ENCODE measurements around the gene CCDC106.
A peak's percentile ranks its signal among the peaks of the same experiment; 100 is the strongest.

The CCDC106 gene

GRCh38 chr19:55667511-55667910 is 19.5 kb downstream of the CCDC106 start:
- DNase-seq (ENCODE audit: low spot score) = no peak
- CTCF ChIA-PET = interaction anchor here (1.5 kb wide), 1 partner anchor 11 kb away, joined by 3 read pairs; no protein-coding TSS in a partner anchor
- POLR2A ChIA-PET (ENCODE audit: low non-redundant PET) = interaction anchor here (0.7 kb wide), 1 partner anchor 214 kb away, joined by 3 read pairs; no protein-coding TSS in a partner anchor
- TF ChIP-seq, protein P1, sequence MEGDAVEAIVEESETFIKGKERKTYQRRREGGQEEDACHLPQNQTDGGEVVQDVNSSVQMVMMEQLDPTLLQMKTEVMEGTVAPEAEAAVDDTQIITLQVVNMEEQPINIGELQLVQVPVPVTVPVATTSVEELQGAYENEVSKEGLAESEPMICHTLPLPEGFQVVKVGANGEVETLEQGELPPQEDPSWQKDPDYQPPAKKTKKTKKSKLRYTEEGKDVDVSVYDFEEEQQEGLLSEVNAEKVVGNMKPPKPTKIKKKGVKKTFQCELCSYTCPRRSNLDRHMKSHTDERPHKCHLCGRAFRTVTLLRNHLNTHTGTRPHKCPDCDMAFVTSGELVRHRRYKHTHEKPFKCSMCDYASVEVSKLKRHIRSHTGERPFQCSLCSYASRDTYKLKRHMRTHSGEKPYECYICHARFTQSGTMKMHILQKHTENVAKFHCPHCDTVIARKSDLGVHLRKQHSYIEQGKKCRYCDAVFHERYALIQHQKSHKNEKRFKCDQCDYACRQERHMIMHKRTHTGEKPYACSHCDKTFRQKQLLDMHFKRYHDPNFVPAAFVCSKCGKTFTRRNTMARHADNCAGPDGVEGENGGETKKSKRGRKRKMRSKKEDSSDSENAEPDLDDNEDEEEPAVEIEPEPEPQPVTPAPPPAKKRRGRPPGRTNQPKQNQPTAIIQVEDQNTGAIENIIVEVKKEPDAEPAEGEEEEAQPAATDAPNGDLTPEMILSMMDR (conservative IDR thresholded peaks at IDR 0.05; ENCODE audit: low read depth) = no peak
- H3K27ac ChIP-seq = peak overlapping the region; percentile 13

DNA sequence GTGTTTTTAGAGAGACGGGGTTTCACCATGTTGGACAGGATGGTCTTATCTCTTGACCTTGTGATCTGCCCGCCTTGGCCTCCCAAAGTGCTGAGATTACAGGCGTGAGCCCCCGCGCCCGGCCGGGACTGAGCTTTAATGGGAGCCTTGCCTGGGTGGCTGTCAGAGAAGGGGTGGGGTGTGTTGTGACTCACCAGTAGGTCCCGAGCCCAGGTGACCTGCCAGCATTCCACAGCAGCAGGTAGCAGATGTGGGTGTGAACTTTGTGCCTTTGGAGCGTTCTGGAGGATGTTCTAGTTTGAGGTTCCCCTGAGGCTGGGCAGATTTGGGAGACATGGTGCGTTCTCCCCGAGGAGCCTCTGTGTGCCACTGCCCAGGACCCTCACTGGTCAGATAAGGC is 19.9 kb downstream of the CCDC106 start:
- peak overlapping the region; percentile 13; the same call in 1 of the 2 replicates for H3K27ac ChIP-seq
- POLR2A ChIA-PET (ENCODE audit: low non-redundant PET) = interaction anchor here (0.7 kb wide), 1 partner anchor 214 kb away, joined by 3 read pairs; no protein-coding TSS in a partner anchor
- TF ChIP-seq, protein P1 (conservative IDR thresholded peaks at IDR 0.05; ENCODE audit: low read depth) = no peak
- CTCF ChIA-PET = interaction anchor here (0.6 to 1.5 kb wide), 2 partner anchors 11 to 475 kb away, joined by 3 read pairs; no protein-coding TSS in a partner anchor
- DNase-seq (ENCODE audit: low spot score) = peak; percentile 65

GRCh38 chr19:55668603-55669348 is 20.8 kb downstream of the CCDC106 start:
- TF ChIP-seq, protein P1 (conservative IDR thresholded peaks at IDR 0.05; ENCODE audit: low read depth) = no peak
- POLR2A ChIA-PET (ENCODE audit: low non-redundant PET) = no interaction called here
- DNase-seq (ENCODE audit: low spot score) = no peak
- CTCF ChIA-PET = interaction anchor here (1.5 kb wide), 1 partner anchor 12 kb away, joined by 3 read pairs; no protein-coding TSS in a partner anchor
- H3K27ac ChIP-seq = peak overlapping the region; percentile 13; the same call in 1 of the 2 replicates

DNA sequence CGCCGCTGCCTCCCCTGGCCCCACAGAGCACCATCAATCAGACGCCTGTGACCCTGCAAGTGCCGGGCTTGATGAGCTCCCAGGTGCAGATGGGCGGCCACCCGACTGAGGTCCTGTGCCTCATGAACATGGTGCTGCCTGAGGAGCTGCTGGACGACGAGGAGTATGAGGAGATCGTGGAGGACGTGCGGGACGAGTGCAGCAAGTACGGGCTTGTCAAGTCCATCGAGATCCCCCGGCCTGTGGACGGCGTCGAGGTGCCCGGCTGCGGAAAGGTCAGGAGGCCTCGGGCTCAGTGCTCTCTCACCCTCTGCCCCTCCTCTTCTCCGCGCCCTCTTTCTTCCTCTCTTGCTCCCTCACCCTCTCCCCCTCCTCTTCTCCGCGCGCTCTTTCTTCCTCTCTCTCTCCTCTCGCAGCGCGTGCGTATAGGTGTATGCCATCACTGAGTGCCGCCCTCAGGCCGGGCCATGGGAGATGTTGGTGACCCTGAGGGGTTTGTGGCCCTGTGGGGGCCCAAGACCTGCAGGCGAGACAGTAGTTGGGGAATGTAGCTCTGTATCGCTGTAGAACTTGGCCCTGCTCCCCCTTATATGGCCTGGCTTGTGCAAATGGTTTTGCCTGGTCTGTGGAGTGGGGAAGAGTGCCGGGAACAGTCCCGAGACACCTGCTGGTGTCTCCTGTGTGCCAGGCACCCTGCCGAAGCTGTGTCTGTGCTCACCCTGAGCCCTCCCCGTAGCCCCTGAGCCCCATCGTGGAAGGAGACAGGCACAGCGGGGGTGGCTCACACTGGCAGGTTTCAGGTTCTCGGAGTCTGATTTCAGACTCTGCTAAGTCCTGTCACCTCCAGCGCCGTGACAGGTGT is 21.6 kb downstream of the CCDC106 start:
- POLR2A ChIA-PET (ENCODE audit: low non-redundant PET) = no interaction called here
- no peak for DNase-seq (ENCODE audit: low spot score)
- CTCF ChIA-PET = no interaction called here
- H3K27ac ChIP-seq = no peak overlapping the region
- TF ChIP-seq, protein P1 (conservative IDR thresholded peaks at IDR 0.05; ENCODE audit: low read depth) = no peak

- H3K27ac ChIP-seq = peak overlapping the region; percentile 53
- POLR2A ChIA-PET (ENCODE audit: low non-redundant PET) = no interaction called here
- TF ChIP-seq, protein P1 (conservative IDR thresholded peaks at IDR 0.05; ENCODE audit: low read depth) = no peak
- CTCF ChIA-PET = interaction anchor here (0.6 to 1.5 kb wide), 2 partner anchors 14 to 1031 kb away, joined by 3 to 7 read pairs; no protein-coding TSS in a partner anchor
- no peak for DNase-seq (ENCODE audit: low spot score)
Measured at GRCh38 chr19:55670280-55671053, 22.5 kb downstream of the CCDC106 start.
